Peyer's patch (tissue), 4 donors: ENCODE measurements around the gene IL12RB2. TPM values are rescaled to one million over a fixed set of nuclear protein-coding genes. Genes with fewer than 3 reads are reported as not detected.

Experiments
- DNase-seq, 3 donors: peaks; one replicate each; pipeline ENCODE4 v3.0.0-alpha.2; 2017 to 2019
- H3K27ac ChIP-seq, 4 donors: fragments of 200-600 bp; sonication (generic); one replicate each; pipeline ENCODE4 v1.5.1; 2016 to 2019
- H3K27me3 ChIP-seq, 2 donors: fragments of 200-600 bp; sonication (generic); one replicate each; pipeline ENCODE4 v1.5.1; 2019
- H3K36me3 ChIP-seq, 3 donors: fragments of 200-600 bp; sonication (generic); one replicate each; pipeline ENCODE4 v1.5.1; 2016 to 2019
- H3K4me1 ChIP-seq, 4 donors: fragments of 200-600 bp; sonication (generic); one replicate each; pipeline ENCODE4 v1.5.1; 2016 to 2019
- H3K4me3 ChIP-seq, 4 donors: fragments of 200-600 bp; sonication (generic); 1 replicate in 3 of 4; 2 replicates in 1 of 4; pipeline ENCODE4 v1.5.1; 2016 to 2019; ENCODE audit warnings: mild to moderate bottlenecking in 1 of 4
- H3K9me3 ChIP-seq, 4 donors: fragments of 200-600 bp; sonication (generic); one replicate each; pipeline ENCODE4 v1.5.1; 2016 to 2019; ENCODE audit warnings: mild to moderate bottlenecking in 1 of 4
- CTCF ChIP-seq, 6 experiments: fragments of 450-650 bp in 4 of 6; fragments of 200-600 bp in 2 of 6; sonication (generic) in 1 of 6; IDR thresholded peaks; one replicate each; pipeline ENCODE4 v1.5.1; 2017 to 2019; ENCODE audit warnings: antibody characterized with exemption in 6 of 6, mild to moderate bottlenecking in 3 of 6, moderate library complexity in 1 of 6
- POLR2A ChIP-seq, 2 donors: fragments of 450-650 bp; IDR thresholded peaks; one replicate each; pipeline ENCODE4 v1.5.1; 2017; ENCODE audit warnings: antibody characterized with exemption in 2 of 2, mild to moderate bottlenecking in 2 of 2, moderate library complexity in 2 of 2
- total RNA-seq, 4 donors: library from RNA; depleted of rRNA; stranded (reverse); fragments of >200 nt; gene quantifications; one replicate each; pipeline ENCODE4 v1.1.0, GENCODE V29; 2016

The IL12RB2 gene
- total RNA-seq, 4 donors from 2014 or later, result 0.35 to 3.3 (median 1.8) TPM

- H3K27ac ChIP-seq, result no peak overlapping the region
- no peaks in the 10 kb centered on the region for H3K9me3 ChIP-seq
- H3K36me3 ChIP-seq, result no peaks in the 10 kb centered on the region
- H3K4me3 ChIP-seq, result no peak overlapping the region
- TF ChIP-seq POLR2A (IDR thresholded peaks at IDR 0.05) (no peak), CTCF (IDR thresholded peaks at IDR 0.05) (no peak)
- no peaks in the 10 kb centered on the region for H3K4me1 ChIP-seq
- DNase-seq, result no peak
- H3K27me3 ChIP-seq, result no peaks in the 10 kb centered on the region
Observed at GRCh38 chr1:67372136-67372535, 64.5 kb downstream of the IL12RB2 start.

GRCh38 chr1:67372898-67373297 lies 65.2 kb downstream of the IL12RB2 start:
- H3K4me1 ChIP-seq, result no peaks in the 10 kb centered on the region
- H3K36me3 ChIP-seq, result no peaks in the 10 kb centered on the region
- H3K4me3 ChIP-seq, result no peak overlapping the region
- no peak for DNase-seq
- no peak for TF ChIP-seq CTCF (IDR thresholded peaks at IDR 0.05)
- no peak for TF ChIP-seq POLR2A (IDR thresholded peaks at IDR 0.05)
- no peaks in the 10 kb centered on the region for H3K9me3 ChIP-seq
- H3K27me3 ChIP-seq, result no peaks in the 10 kb centered on the region
- no peak overlapping the region for H3K27ac ChIP-seq

- TF ChIP-seq POLR2A (IDR thresholded peaks at IDR 0.05) (no peak), CTCF (IDR thresholded peaks at IDR 0.05) (no peak)
Observed at GRCh38 chr1:67376381-67376780, 68.7 kb downstream of the IL12RB2 start.

GRCh38 chr1:67377253-67377652 lies 69.6 kb downstream of the IL12RB2 start:
- no peaks in the 10 kb centered on the region for H3K4me1 ChIP-seq
- DNase-seq, result no peak
- no peaks in the 10 kb centered on the region for H3K36me3 ChIP-seq
- H3K4me3 ChIP-seq, result no peak overlapping the region
- TF ChIP-seq CTCF (IDR thresholded peaks at IDR 0.05) (no peak), POLR2A (IDR thresholded peaks at IDR 0.05) (no peak)
- no peak overlapping the region for H3K27ac ChIP-seq
- no peaks in the 10 kb centered on the region for H3K27me3 ChIP-seq
- no peaks in the 10 kb centered on the region for H3K9me3 ChIP-seq

More at GRCh38 chr1:67376381-67376780, 68.7 kb downstream of the IL12RB2 start:
- Histone ChIP-seq H3K4me1 (no peaks in the 10 kb centered on the region), H3K9me3 (no peaks in the 10 kb centered on the region), H3K27me3 (no peaks in the 10 kb centered on the region), H3K4me3 (no peak overlapping the region), H3K27ac (no peak overlapping the region), H3K36me3 (no peaks in the 10 kb centered on the region)
- no peak for DNase-seq

GRCh38 chr1:67381154-67381553 lies 73.5 kb downstream of the IL12RB2 start:
- H3K9me3 ChIP-seq, result peaks cover 0 to 14% (median 4%) of the 10 kb centered on the region in 4 donors
- DNase-seq, result no peak
- H3K4me1 ChIP-seq, result no peaks in the 10 kb centered on the region
- TF ChIP-seq POLR2A (IDR thresholded peaks at IDR 0.05) (no peak), CTCF (IDR thresholded peaks at IDR 0.05) (no peak)
- no peaks in the 10 kb centered on the region for H3K36me3 ChIP-seq
- H3K27me3 ChIP-seq, result no peaks in the 10 kb centered on the region
- H3K4me3 ChIP-seq, result no peak overlapping the region
- H3K27ac ChIP-seq, result no peak overlapping the region

GRCh38 chr1:67382292-67382691 lies 74.6 kb downstream of the IL12RB2 start:
- Histone ChIP-seq H3K27me3 (no peaks in the 10 kb centered on the region), H3K36me3 (no peaks in the 10 kb centered on the region), H3K4me1 (no peaks in the 10 kb centered on the region), H3K4me3 (no peak overlapping the region), H3K9me3 (peaks cover 0 to 14% (median 4%) of the 10 kb centered on the region in 4 donors), H3K27ac (no peak overlapping the region)
- no peak for DNase-seq
- TF ChIP-seq CTCF (IDR thresholded peaks at IDR 0.05) (no peak), POLR2A (IDR thresholded peaks at IDR 0.05) (no peak)
